HG03108 (cell line): ENCODE measurements around the gene SDF4.

Experiments
- ATAC-seq: cut with Tn5 transposase; IDR thresholded peaks from one replicate; pipeline ENCODE4 v1.9.1; 2021; ENCODE audit warnings: moderate library complexity; ENCODE audit not compliant: unreplicated experiment

Gene SDF4

DNA sequence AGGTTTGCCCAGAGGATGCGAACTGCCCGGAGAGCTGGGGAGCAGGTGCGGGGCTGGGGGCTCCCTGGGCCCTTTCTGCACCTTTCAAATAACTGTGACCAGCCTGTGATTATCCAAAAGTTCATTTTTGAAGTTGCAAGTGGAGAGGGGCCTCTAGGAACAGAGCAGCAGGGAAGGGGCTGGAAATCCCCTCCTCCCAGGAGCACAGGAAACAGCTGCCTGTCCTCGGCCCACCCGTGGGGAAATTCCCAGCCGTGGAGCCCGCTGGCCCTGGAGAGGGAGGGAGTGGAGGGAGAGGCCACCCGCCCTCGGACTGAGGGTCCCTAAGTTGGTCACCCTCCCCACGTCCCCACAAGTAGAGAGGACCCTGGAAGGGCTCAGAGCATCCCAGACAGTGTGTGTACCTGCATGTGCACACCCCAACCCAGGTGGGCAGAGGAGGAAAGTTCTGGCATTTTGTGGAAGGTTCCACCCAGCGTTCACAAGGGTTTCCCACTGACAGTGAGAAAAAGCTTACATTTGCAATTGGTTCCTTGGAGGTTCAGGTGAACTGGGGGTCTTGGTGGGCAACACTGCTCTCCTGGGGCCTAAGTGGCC lies 16.6 kb downstream of the SDF4 start:
- no peak for ATAC-seq

DNA sequence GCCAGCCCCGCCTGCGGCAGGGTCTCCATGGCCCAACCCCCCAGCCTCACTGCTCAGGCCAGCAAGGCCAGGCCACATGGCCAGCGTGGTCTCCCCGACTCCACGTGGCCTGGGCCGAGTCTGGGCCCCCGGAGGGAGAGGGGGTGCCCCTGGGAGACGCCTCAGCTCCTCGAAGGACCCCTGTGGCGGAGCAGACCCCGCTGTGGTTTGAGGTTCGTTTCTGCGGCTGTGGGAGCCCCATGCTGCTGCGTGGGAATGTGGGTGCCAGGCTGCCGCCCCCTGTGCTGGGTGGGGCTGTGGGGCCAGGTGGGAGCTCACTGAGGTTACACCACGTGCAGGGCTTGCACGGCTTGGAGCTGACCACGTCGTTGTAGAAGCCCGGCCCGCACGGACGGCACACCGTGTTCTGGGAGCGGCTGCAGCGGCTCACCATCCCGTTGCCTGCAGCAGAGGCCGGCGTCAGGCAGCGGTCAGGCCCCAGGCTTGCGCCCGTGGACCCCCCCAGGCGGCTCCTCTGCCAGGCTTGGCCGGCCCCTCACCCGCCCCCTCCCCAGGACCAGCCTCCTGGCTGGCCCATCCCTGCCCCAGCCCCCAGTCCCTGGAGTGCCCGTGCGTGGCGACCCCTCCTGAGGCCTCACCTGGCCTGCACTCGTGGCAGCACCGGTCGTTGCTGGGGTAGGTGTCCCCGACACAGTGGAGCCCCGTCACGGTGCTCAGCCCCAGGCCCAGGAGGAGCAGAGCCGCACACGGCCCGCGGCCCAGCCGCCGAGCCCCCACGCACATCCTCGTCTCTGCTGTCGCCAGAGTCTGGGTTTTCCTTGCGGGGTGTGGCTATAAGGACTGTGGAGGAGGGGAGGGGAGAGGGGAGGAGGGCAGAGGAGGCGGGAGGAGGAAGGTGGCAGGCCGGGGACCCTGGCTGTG lies 18.2 kb downstream of the SDF4 start, which contains the start of gene TNFRSF4:
TNFRSF4 (minus strand) TSS at position 809 of the 921 bp plus-strand sequence; CDS start at position 783, 26 bp downstream.
- no peak for ATAC-seq

- ATAC-seq: no peak
Measured at GRCh38 chr1:1212780-1213344, 18.9 kb downstream of the SDF4 start.

GRCh38 chr1:1211541-1212441 lies 20.0 kb downstream of the SDF4 start:
- ATAC-seq: no peak

DNA sequence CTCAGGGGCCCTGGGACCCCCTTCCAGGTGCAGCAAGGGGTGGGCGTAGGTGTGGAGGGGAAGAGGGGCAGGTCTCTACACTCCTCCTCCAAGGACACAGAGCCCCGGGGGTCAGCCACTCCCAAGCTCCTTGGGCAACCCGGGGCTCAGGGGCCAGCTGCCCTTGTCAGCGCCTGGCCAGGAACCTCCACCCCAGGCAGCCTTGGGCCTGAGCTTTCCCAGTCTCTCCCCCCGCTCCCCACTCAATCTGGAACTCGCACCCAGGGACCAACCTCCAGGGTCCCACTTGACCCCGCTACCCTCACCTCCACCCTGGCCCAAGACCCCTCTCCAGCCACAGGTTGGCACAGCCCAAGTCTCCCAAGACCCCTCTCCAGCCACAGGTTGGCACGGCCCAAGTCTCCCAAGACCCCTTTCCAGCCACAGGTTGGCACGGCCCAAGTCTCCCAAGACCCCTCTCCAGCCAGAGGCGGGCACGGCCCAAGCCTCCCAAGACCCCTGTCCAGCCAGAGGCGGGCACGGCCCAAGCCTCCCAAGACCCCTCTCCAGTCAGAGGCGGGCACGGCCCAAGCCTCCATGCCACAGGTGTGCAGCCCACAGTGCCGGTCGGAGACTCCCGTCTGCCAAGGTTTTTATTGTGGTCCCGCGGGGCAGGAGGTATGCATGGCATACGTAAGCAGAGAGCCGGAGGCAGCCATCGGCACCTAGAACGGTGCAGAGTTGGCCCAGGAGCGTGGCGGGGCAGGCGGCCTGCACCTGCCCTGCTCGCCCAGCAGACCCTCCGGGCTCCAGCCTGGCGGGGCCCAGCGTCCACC lies 20.9 kb downstream of the SDF4 start:
- no peak for ATAC-seq

DNA sequence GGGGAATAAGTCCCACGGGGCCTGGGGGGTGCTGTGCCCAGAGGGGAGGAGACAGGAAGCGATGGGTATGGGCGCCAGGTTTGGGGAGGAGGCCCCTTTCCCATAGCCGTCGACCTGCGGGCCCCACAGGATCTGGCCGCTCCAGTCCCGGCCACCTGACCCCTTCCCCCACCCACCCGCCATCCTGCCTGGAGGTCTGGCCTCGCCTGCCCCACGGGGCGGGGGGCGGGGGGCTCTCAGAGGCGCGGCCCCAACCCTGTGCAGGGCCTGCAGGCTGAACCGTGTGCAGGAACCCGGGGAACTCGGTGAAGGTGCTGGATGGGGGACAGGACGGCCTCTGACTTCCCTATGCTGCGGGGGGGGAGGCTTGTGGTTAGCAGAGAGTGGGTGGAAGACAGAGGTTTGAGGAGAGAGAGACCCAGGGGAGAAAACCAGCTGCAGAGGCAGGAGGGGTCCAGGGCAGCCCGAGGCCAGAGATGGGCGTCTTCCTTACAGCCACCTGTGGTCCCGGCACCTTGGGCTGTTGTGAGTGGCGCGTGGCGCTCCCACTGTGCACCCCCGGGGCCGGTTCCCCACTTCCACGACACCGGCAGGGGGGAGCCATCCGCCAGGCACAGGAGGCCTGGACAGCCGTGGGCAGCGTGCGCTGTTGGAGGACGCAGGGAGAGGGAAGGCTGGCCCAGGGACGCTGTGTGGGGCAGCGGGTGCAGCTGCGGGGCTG lies 22.9 kb downstream of the SDF4 start:
- no peak for ATAC-seq

DNA sequence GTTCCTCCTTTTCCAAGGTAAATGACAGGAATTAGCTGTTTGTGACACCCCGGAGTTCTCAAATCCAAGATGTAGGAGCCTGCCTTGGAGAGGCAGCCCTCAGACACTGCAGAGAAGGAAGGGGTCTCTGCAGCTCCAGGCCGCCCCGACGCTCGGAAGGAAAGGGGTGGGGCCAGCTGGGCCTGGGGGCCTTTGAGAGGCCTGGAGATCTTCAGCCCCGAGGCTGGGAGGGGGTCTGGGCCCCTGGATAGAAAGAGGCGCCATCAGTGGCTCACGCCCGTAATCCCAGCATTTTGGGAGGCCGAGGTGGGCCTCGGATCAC lies 24.3 kb downstream of the SDF4 start:
- ATAC-seq: no peak

- ATAC-seq: no peak
Measured at GRCh38 chr1:1206966-1207531, 24.8 kb downstream of the SDF4 start.

GRCh38 chr1:1206376-1206965 lies 25.3 kb downstream of the SDF4 start, which contains the start of gene TNFRSF18:
TNFRSF18 (minus strand) TSS chr1:1206592; CDS start chr1:1206571, 21 bp downstream.
- ATAC-seq: no peak

GRCh38 chr1:1205769-1206375 lies 25.9 kb downstream of the SDF4 start:
- ATAC-seq: no peak

GRCh38 chr1:1204998-1205768 lies 26.6 kb downstream of the SDF4 start:
- no peak for ATAC-seq

GRCh38 chr1:1204425-1204920 lies 27.3 kb downstream of the SDF4 start:
- no peak for ATAC-seq

- no peak for ATAC-seq
Measured at GRCh38 chr1:1203561-1204424, 28.0 kb downstream of the SDF4 start.

DNA sequence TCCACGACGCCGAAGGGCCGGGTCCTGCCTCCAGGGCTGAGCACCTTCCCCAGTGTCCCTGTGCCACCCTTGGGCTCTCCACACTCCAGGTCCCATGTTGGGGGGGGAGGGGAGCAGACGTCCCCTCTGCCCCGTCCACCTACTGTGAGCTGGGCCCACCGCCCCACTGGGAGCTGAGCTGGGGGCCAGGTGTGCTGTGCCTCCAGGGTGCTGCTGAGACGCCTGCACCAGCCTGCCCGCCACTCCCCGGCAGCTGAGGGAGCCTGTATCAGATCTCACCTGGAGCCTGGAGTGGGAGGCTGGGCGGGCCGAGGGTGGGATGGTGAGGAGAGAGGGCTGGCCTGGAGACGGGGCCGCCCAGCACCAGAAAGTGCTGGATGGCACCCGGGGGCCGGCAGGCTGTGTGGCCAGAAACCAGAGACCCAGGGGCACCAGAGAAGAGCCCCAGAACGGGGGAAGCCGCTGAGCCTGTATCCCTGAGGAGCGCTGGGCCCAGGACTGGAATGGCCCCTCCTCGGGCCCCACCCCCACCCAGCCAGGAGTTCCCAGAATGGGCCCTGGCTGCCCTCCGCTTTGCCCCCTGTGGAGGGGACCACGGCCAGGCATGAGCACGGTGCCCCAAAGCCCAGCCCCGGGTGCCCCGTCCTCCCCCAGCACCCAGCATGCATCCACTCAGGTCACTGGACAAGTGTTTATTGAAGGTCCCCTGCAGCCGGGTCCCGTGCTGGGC lies 28.8 kb downstream of the SDF4 start:
- no peak for ATAC-seq

GRCh38 chr1:1200876-1201810 lies 30.7 kb downstream of the SDF4 start:
- no peak for ATAC-seq
